ENCODE results near the gene CSTF3.

CSTF3 gene

DNA sequence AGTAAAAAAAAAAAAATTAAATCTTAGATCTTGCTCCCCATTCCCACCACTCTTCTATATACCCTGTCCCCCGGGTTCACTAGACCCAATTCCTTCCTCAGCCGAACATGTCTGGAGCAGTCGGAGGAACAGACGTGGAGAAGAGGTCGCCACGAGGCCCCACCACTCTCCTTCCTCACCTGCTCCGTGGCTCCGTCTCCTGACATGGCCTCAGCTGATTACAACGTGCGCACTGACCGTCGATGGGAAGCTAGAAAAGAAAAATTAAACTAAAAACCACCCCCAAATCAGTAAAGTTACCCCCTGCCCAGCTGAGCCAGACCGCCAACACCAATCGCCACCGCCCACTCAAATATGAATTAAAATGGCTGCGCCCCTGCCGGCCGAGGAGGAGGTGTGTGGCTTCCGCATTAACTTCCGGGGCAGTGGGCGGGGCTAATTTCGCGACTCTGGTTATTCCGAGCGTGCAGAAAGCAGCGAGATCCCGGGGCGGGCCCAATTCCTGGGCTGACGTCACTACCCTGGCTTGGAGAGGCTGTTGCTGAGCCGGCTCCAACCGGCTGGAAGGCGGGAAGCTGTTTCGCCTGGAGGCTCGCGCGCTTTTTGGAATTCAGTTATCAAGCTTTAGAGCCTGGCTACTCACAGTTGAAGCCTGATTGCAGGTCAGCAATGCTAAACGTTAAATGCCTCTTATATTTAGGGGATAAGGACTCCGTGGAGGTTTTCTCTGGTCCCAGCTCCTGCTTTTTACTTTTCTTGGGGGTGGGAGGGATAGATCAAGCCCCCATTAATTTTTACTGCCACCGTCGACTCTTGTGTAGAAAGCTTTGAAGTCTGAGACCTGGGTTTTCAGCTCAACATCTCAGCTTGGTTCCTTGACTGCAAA is at the start of gene CSTF3:
Gene CSTF3 (minus strand): TSS at position 361 of the 886 bp plus-strand sequence. CDS start 155 bp downstream, at position 206.
- Histone ChIP-seq H3K36me3 (ENCODE audit: control insufficient read depth, insufficient read depth, low read length) (no peaks in the 10 kb centered on the region), H2AFZ (peak within 1 kb of the TSS; percentile 87), H3K27ac (peak within 1 kb of the TSS; percentile 66), H3K9me3 (ENCODE audit: control insufficient read depth, low read length) (no peaks in the 10 kb centered on the region), H3K4me2 (ENCODE audit: low read length) (peak within 1 kb of the TSS; percentile 81), H3K4me1 (no peaks in the 10 kb centered on the region), H3K27me3 (ENCODE audit: control insufficient read depth, insufficient read depth, low read length) (no peaks in the 10 kb centered on the region), H3K4me3 (ENCODE audit: low read depth, low read length) (peak within 1 kb of the TSS; percentile 90), H3K9ac (no peak within 1 kb of the TSS), H3K79me2 (peaks cover 16% of the 10 kb centered on the region)
- TF ChIP-seq, protein P1, sequence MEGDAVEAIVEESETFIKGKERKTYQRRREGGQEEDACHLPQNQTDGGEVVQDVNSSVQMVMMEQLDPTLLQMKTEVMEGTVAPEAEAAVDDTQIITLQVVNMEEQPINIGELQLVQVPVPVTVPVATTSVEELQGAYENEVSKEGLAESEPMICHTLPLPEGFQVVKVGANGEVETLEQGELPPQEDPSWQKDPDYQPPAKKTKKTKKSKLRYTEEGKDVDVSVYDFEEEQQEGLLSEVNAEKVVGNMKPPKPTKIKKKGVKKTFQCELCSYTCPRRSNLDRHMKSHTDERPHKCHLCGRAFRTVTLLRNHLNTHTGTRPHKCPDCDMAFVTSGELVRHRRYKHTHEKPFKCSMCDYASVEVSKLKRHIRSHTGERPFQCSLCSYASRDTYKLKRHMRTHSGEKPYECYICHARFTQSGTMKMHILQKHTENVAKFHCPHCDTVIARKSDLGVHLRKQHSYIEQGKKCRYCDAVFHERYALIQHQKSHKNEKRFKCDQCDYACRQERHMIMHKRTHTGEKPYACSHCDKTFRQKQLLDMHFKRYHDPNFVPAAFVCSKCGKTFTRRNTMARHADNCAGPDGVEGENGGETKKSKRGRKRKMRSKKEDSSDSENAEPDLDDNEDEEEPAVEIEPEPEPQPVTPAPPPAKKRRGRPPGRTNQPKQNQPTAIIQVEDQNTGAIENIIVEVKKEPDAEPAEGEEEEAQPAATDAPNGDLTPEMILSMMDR (IDR thresholded peaks at IDR 0.05), result peak; percentile 48

DNA sequence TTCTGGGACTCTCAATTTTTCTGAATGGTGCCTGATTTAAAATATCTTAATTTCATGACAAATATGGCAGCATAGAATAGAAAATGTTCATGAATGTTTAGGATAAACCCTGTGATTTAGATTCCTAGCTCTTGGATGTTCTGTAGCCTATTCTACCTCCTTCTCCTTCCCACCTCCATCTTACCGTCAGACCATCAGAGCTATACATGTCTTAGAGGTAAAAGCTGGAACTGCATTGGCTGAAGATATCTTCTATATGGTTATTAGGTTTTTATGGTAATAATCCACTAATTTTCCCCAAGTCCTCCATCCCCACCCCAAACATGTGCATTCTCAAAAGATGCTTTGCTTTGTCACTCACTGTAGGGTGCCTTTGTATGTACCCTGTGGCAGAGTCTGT is 46.9 kb upstream of the CSTF3 start:
- Histone ChIP-seq H3K27me3 (ENCODE audit: control insufficient read depth, insufficient read depth, low read length) (no peaks in the 10 kb centered on the region), H3K9me3 (ENCODE audit: control insufficient read depth, low read length) (no peaks in the 10 kb centered on the region), H3K4me1 (no peaks in the 10 kb centered on the region), H3K4me3 (ENCODE audit: low read depth, low read length) (no peak overlapping the region), H3K9ac (no peak overlapping the region), H2AFZ (no peak overlapping the region), H3K4me2 (ENCODE audit: low read length) (no peak overlapping the region), H3K36me3 (ENCODE audit: control insufficient read depth, insufficient read depth, low read length) (no peaks in the 10 kb centered on the region), H3K79me2 (no peaks in the 10 kb centered on the region), H3K27ac (no peak overlapping the region)
- TF ChIP-seq, protein P1 (IDR thresholded peaks at IDR 0.05), result no peak

DNA sequence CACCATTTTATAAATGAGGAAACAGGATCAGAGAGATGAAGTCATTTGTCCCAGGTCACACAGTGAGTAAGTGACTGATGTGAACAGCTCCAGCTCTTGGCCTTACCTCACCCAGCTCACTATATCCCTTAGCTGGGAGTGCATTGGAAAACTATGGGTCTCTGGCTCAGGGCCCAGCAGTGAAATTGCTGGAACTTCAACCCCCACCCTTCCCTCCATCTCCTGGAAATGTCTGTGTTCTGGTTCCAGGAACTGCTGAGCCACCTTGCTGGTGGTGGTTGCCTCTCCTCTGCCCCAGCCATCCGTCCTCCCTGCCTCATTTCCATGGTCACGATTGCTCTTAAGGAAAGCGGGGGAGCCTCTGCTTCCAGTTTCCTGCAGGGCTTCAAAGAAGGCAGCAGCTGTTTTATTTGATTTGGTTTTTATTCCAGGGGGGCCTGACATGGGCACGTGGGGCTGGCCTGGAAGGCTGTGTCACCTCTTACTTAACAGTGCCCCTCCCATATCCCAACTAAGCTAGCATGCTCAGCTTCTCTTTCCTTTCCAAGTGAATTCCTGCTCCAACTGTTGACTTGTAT is 46.2 kb upstream of the CSTF3 start:
- Histone ChIP-seq H3K4me3 (ENCODE audit: low read depth, low read length) (no peak overlapping the region), H3K9ac (no peak overlapping the region), H3K36me3 (ENCODE audit: control insufficient read depth, insufficient read depth, low read length) (no peaks in the 10 kb centered on the region), H3K27ac (no peak overlapping the region), H3K79me2 (no peaks in the 10 kb centered on the region), H2AFZ (no peak overlapping the region), H3K9me3 (ENCODE audit: control insufficient read depth, low read length) (no peaks in the 10 kb centered on the region), H3K4me2 (ENCODE audit: low read length) (no peak overlapping the region), H3K27me3 (ENCODE audit: control insufficient read depth, insufficient read depth, low read length) (no peaks in the 10 kb centered on the region), H3K4me1 (no peaks in the 10 kb centered on the region)
- TF ChIP-seq, protein P1 (IDR thresholded peaks at IDR 0.05), result no peak

DNA sequence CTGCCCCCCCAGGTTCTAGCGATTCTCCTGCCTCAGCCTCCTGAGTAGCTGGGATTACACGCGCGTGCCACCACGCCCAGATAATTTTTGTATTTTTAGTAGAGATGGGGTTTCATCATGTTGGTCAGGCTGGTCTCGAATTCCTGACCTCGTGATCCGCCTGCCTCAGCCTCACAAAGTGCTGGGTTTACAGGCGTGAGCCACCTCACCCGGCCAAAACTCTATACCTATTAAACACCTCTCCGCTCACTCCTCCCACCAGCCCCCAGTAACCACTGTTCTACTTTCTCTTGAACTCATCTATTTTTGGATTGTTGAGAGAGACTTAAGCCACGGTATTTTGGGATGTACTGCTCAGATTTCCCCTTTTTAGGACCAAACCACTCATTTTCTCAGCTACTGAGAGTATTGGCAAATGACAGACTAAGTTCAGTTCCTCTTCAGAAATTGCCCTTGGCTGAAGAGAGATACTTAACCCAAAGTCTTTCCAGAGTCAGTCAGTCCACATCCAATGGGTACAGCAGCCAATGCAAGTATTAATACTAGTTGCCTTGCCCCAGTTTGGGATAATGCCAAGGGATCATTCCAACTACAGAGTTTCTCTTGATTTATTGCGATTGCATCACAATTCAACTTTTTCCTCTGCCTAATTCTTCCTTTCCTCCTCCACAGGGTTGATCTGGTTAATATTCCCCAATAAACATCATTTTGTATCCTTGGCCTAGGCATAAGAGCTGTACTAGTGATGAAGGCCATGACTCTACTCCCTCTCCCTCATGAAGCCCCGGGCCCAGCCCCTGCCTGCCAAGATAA is 36.8 kb upstream of the CSTF3 start:
- H3K27me3 ChIP-seq (ENCODE audit: control insufficient read depth, insufficient read depth, low read length), result no peaks in the 10 kb centered on the region
- no peaks in the 10 kb centered on the region for H3K9me3 ChIP-seq (ENCODE audit: control insufficient read depth, low read length)
- no peaks in the 10 kb centered on the region for H3K36me3 ChIP-seq (ENCODE audit: control insufficient read depth, insufficient read depth, low read length)
- H3K27ac ChIP-seq, result no peak overlapping the region
- no peak overlapping the region for H3K4me2 ChIP-seq (ENCODE audit: low read length)
- TF ChIP-seq, protein P1 (IDR thresholded peaks at IDR 0.05), result no peak
- no peaks in the 10 kb centered on the region for H3K79me2 ChIP-seq
- no peaks in the 10 kb centered on the region for H3K4me1 ChIP-seq
- no peak overlapping the region for H2AFZ ChIP-seq
- H3K4me3 ChIP-seq (ENCODE audit: low read depth, low read length), result no peak overlapping the region
- no peak overlapping the region for H3K9ac ChIP-seq

Data from parathyroid adenoma (tissue), 2 donors.